HG02610 (cell line): ENCODE measurements around the gene COL13A1.

Experiments
- ATAC-seq: cut with Tn5 transposase; IDR thresholded peaks from one replicate; pipeline ENCODE4 v1.9.1; 2021; ENCODE audit warnings: mild to moderate bottlenecking, moderate library complexity; ENCODE audit not compliant: unreplicated experiment

The COL13A1 gene

DNA sequence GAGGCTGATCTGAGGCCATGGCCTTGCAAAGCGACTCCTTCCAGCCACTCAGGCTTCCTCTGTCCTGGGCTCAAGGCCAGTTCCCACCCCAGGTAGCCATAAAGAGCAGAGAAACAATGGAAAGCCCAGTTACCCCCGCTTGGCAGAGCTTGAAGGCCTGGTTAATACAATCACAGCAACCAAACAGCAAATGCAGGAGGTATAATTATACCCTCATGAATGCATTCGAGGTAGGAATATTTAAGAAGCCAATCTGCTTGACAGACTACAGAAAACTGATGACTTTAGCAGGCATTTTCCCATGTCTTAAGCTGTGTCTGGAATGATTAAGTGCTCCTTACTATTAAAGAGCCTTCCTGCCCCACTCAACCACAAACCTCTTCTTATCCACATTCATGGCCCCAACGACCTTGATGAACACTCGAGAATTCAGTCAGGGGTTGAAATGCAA lies 136.9 kb downstream of the COL13A1 start:
- no peak for ATAC-seq

DNA sequence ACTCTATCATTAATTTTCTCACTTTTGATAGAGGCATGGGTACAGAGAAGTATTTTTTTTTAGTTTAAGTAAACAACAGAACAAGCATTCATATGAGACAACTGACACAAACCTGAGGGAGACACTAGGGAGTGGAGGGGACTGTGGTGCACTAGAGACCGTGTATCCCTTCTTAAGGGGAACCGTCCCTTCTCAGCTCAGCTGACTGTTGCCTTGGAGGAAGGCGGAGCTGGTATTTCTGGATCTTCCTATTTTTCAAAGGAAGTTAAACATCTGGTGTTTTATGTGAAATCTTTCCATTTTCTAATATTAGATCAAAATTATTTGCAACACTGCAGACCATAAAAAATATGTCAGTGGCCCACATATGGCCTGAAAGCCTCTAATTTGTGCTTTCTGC lies 137.4 kb downstream of the COL13A1 start:
- ATAC-seq, result no peak

DNA sequence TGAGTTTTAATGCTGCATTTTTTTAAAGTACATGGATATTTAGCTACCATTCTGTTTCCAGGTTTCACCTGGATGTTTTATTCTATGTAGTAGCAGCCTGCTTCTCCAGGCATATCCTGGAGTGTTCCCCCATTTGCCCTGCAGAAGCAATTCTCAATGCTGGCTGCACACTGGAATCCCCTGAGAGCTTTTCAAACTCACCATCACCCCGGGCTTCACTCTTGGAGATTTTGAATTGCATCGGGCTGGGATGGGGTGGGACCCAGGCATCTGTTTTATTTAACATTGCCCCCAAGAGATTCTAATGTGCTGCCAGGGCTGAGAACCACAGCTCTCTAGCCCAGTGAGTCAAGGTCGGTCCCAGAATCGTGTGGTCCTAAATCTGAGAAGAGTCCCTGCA lies 137.8 kb downstream of the COL13A1 start:
- ATAC-seq, result no peak

DNA sequence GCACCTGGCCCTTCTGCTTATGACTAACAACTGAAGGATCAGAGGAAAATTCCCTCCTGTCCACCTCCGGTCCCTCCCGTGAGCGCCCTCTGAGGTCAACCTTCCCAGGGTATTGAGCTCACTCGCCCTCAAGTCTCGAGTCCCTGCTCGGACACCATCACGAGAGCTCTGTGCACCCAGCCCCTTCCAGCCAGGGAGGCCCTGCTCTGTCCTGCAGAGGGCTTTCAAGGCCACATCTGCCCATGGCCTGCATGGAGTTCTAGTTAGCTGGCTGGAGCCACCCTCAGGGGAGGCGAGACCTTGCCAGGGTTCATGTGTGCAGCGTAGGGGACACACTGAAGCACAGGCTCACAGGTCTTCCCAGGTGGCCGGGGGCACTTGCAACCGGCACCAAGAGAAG lies 140.0 kb downstream of the COL13A1 start:
- no peak for ATAC-seq

DNA sequence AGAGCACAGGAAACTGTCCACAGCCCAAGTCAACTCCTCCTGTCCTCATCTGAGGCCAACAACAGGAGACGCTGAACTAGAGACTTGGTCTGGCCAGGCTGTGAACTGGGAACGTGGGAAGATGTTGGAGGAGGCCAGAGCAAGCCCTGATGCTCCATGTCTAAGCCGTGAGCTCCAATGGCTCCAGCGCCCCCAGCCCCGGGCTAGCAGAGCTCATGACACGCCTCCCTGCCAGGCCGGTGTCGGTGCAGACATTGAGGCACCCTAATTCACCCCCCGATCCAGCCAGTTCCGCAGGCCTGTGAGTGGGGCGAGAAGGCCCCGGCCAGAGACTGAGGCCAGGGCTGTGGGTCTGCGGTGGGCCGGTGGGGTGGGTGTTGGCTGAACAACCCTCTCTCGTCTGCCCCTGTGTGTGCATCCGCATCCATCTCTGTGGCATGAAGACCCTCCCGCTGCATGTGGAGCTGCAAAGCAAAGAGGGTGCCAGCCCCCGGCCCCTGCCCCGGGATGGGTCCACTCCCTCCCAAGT lies 141.7 kb downstream of the COL13A1 start:
- no peak for ATAC-seq

DNA sequence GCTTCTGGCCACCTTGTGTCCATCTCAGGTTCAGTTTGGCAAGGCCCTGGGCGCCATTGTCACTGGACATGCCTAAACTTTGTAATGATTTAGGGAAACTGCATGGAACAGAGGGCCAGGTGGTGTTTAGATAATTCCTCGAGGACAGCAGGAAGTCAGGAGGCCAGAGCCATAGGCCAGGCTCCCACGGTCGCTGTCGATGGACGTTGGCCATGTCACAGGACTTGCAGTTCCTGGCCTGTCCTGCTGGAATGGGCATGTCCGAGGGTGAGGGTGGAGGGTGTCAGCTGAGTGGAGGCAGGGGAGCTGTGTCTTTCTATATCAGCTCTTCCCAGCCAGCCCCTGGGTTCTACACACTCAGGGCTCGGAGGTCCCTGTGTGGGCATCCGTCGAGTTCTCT lies 143.1 kb downstream of the COL13A1 start:
- ATAC-seq, result no peak

GRCh38 chr10:69948261-69948660 lies 146.6 kb downstream of the COL13A1 start:
- no peak for ATAC-seq

- no peak for ATAC-seq
Observed at GRCh38 chr10:69949770-69950169, 148.1 kb downstream of the COL13A1 start.

GRCh38 chr10:69951658-69952057 lies 150.0 kb downstream of the COL13A1 start:
- ATAC-seq, result peak; percentile 52

DNA sequence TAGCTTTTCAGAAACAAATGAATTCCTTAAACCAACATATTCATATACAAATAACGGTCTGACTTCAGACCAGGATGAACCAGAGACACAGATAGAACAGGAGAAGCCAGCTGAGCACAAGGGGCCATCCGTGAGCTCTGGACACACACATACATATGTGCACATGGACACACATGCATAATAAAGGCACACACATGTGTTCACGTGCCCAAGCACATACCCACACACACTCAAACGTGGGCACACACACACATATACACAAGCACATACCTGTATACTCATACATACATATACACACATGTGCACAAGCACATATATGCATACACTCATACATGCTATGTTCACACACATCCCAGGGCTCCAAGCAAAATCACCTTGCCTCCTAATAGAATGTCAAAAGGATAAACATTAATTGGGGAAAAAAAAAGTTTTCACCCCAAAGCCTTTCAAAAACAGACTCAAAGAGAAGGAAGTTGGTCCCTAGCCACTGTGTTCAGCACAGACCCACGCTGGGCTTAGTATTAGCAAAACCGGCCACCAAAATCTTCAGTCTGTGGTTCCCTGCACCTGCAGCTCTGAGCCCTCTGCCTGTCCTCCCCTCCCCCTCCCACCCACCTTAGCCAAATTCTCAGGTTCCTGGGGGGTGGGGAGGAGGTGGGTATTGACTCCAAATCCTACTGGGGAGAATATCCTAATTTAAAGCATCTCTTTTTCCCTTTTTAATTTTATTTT lies 150.5 kb downstream of the COL13A1 start:
- ATAC-seq, result peak; percentile 36

DNA sequence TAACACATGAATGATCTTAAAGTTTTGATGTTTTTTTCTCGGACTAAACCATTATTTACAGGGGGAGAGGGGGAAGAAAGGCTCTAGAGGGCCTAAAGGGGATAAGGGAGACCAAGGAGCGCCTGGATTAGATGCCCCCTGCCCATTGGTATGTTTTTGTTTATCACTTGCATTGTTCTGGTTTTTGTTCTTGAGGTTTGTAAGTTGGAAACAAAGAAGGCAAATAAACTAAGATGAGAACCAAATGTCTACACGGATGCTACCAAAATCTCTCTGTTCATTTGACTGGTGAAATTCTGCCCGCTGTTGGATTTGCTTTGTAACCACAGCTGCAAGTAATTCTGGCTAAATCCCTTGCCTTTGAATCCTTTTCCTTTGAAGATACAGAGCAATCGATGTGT lies 151.1 kb downstream of the COL13A1 start:
- ATAC-seq, result no peak

- no peak for ATAC-seq
Observed at GRCh38 chr10:69953851-69954250, 152.1 kb downstream of the COL13A1 start.

GRCh38 chr10:69955211-69955805 lies 153.6 kb downstream of the COL13A1 start:
- no peak for ATAC-seq

DNA sequence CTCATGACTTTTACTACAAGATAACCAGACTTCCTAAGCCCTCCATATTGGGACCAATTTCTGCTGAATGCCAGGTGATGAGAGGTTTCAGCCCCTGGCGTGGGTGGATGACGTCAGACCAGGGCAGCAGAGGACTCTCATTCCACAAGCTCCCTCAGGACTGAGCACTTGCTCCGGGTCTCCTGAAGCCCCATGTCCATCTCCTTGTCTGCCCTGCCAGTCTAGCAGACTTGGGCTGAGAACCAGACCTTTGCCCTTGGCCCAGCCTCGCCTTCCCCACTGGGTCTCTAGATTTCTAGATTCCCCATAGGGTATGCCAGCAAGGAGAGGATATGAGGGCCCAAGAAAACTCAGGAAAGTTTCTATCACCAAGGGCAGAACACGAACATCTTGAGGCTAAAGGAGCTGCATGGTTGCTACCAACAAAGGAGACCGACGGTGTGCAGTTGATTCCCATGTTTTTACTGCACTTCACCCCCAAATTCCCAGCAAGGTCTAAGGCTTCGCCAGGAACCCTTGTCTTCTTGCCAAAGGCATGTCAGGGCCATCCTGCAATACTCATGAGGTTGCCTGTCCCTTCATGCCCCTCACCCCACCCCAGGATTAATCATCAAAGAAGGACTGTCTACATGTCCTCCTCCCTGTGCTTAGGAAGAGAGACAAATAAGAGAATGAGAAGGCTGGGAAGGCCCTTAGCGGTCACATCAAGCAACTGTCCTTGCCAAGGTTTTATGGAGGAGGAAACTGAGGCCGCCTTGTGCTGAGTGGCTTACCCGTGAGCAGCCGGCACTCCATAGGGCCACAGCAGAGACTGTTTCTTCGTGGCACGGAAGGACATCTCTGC lies 154.4 kb downstream of the COL13A1 start:
- ATAC-seq, result no peak

GRCh38 chr10:69956741-69957230 lies 155.1 kb downstream of the COL13A1 start:
- no peak for ATAC-seq

DNA sequence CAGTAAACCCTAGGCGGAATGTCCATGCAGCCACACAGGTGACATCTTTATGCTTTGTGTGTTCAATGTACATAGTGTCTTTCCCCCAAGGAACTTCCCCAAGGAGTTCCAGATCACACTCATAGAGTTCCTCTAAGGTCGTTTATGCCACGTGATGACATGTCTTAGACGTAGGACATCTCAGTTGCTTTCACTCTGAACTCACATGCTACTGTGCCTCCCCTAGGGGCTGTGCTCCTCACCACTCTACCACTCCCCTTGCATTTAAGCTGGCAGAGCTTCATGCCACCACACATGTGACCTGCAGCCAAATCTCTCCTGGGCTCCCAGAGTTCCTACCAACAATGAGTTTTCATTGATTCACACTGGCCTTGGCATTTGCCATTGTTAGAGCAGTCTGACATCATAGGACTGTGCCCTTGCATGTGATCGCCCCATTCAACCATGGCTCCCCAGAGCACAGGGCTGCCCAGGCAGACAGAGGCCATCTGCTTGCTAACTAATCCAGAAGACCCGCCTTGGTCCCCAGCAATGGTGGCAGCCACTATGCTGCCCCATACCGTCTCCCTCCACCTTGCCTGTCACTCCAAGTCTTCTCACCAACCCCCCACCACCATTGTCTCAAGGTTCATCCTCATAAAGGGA lies 155.7 kb downstream of the COL13A1 start:
- ATAC-seq, result no peak

GRCh38 chr10:69957886-69958555 lies 156.3 kb downstream of the COL13A1 start:
- peak; percentile 51 for ATAC-seq

DNA sequence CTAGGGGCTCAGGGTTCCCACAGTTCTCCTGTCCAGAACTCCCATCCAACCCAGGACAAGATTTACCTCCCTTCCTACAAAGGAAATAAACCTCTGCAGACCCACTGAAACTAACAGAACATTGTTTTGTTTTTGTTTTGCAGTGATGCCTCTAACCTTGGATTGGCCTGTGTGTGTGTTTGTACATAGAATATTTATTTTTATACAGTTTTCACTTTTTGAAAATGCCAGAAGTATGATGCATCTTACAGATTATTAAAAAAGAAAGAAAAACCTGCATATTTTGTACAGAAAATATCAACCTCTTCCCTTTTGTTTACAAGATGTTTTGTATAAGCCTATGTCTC lies 156.8 kb downstream of the COL13A1 start:
- ATAC-seq, result no peak

DNA sequence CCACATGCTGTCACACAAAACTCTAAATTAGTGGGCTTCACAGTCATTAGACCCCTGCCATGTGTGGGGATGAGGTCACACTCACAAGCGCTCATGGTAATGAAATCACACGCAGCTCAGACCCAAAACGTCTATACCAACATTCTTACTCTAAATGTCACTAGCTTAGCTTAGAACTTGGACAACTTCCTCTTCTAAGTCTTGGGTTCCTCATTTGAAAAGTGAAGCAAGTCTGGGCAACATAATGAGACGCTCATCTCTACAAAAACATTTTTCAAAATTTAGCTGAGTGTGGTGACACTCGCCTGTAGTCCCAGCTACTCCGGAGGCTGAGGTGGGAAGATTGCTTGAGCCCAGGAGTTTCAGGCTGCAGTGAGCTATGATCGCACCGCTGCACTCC lies 158.2 kb downstream of the COL13A1 start:
- ATAC-seq, result no peak

DNA sequence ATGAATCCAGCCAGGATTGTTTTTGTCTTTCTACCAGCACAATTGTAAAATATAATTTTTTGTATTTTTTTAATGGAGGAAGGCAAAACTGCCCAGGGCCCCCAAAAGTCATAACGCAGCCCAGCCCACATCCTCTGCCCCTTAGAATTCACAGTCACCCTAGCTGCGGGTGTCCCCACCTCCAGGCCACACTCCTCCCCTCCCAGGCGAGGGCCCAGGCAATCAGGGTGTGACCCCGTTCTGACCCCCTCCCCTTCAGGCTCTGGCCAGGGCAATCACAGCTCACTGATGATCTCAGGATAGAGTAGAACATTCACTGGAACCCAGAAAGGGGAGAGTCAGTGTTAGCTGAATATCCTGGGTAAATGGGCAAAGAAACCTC lies 158.9 kb downstream of the COL13A1 start:
- ATAC-seq, result no peak
